OCI-LY1 (cell line): Measurements from ENCODE around the gene ZNF407.

Experiments
- H2AFZ ChIP-seq: fragments of 200-600 bp; sonication (generic), shearing (Covaris generic); 2 replicates; pipeline ENCODE4 v1.6.0; 2014; ENCODE audit warnings: antibody characterized with exemption, mild to moderate bottlenecking, low read length
- H3F3A ChIP-seq: fragments of 200-600 bp; sonication (generic), shearing (Covaris generic); 2 replicates; pipeline ENCODE4 v1.6.0; 2014; ENCODE audit warnings: mild to moderate bottlenecking, antibody characterized with exemption, low read length, moderate library complexity; ENCODE audit not compliant: insufficient read depth
- H3K27ac ChIP-seq: fragments of 200-600 bp; sonication (generic); 2 replicates; pipeline ENCODE4 v1.5.1; 2014; ENCODE audit warnings: low read length, mixed run types, mild to moderate bottlenecking, low read depth; ENCODE audit not compliant: poor library complexity, severe bottlenecking
- H3K27me3 ChIP-seq: fragments of 200-600 bp; sonication (generic); 2 replicates; pipeline ENCODE4 v1.6.0; 2014; ENCODE audit warnings: antibody characterized with exemption, mild to moderate bottlenecking, low read length, moderate library complexity; ENCODE audit not compliant: insufficient read depth
- H3K36me3 ChIP-seq: fragments of 200-600 bp; sonication (generic); 2 replicates; pipeline ENCODE4 v1.6.1; 2014; ENCODE audit warnings: mild to moderate bottlenecking, antibody characterized with exemption, low read length, moderate library complexity, mixed read lengths; ENCODE audit not compliant: insufficient read depth
- H3K4me1 ChIP-seq: fragments of 200-600 bp; sonication (generic); 2 replicates; pipeline ENCODE4 v1.5.1; 2014; ENCODE audit warnings: mild to moderate bottlenecking, low read length, moderate library complexity; ENCODE audit not compliant: insufficient read depth, severe bottlenecking
- H3K4me2 ChIP-seq: fragments of 200-600 bp; sonication (generic), shearing (Covaris generic); 2 replicates; pipeline ENCODE4 v1.6.1; 2014; ENCODE audit warnings: low read length
- H3K4me3 ChIP-seq: fragments of 200-600 bp; sonication (generic); 2 replicates; pipeline ENCODE4 v1.5.1; 2014; ENCODE audit warnings: low read length, low read depth, mild to moderate bottlenecking, mixed read lengths; ENCODE audit not compliant: poor library complexity, severe bottlenecking
- H3K79me2 ChIP-seq: fragments of 200-600 bp; shearing (Covaris generic); 2 replicates; pipeline ENCODE4 v1.6.1; 2016; ENCODE audit warnings: mixed run types, low read length, mixed read lengths; ENCODE audit not compliant: insufficient read depth
- H3K9ac ChIP-seq: fragments of 200-600 bp; sonication (generic), shearing (Covaris generic); 2 replicates; pipeline ENCODE4 v1.6.1; 2014; ENCODE audit warnings: mild to moderate bottlenecking, low read length, mixed read lengths
- H3K9me2 ChIP-seq: fragments of 200-600 bp; sonication (generic), shearing (Covaris generic); 2 replicates; pipeline ENCODE4 v1.6.1; 2014; ENCODE audit warnings: low read depth, mild to moderate bottlenecking, low read length, mixed read lengths
- H3K9me3 ChIP-seq: fragments of 200-600 bp; shearing (Covaris generic); 2 replicates; pipeline ENCODE4 v1.6.1; 2014; ENCODE audit warnings: low read length, mixed read lengths
- H4K20me1 ChIP-seq: fragments of 200-600 bp; sonication (generic), shearing (Covaris generic); 2 replicates; pipeline ENCODE4 v1.6.0; 2016; ENCODE audit warnings: mild to moderate bottlenecking, low read length; ENCODE audit not compliant: insufficient read depth
- CTCF ChIP-seq: fragments of 200-600 bp; sonication (generic), shearing (Covaris generic); IDR thresholded peaks from 2 replicates; pipeline ENCODE4 v1.5.1; 2017; ENCODE audit warnings: mild to moderate bottlenecking, antibody characterized with exemption, low read length, moderate library complexity, mixed read lengths
- EZH2 ChIP-seq: fragments of 200-600 bp; sonication (generic), shearing (Covaris generic); IDR thresholded peaks from 2 replicates; pipeline ENCODE4 v1.8.0; 2017; ENCODE audit warnings: borderline replicate concordance, mixed run types, mild to moderate bottlenecking, antibody characterized with exemption, low read length, moderate library complexity, mixed read lengths

Gene ZNF407

GRCh38 chr18:74644713-74645112 is 47.0 kb downstream of the ZNF407 start:
- no peaks in the 10 kb centered on the region for H3K4me1 ChIP-seq
- H3K9ac ChIP-seq, result no peak overlapping the region
- no peaks in the 10 kb centered on the region for H3K9me2 ChIP-seq
- H4K20me1 ChIP-seq, result no peaks in the 10 kb centered on the region
- TF ChIP-seq CTCF (no peak), EZH2 (no peak)
- H3K36me3 ChIP-seq, result no peaks in the 10 kb centered on the region; the same call in 1 of the 2 replicates
- H3K27ac ChIP-seq, result no peak overlapping the region
- H2AFZ ChIP-seq, result no peak overlapping the region
- H3K79me2 ChIP-seq, result no peaks in the 10 kb centered on the region
- H3K4me3 ChIP-seq, result no peak overlapping the region
- no peak overlapping the region for H3K4me2 ChIP-seq
- no peaks in the 10 kb centered on the region for H3K9me3 ChIP-seq
- no peaks in the 10 kb centered on the region for H3K27me3 ChIP-seq
- H3F3A ChIP-seq, result no peaks in the 10 kb centered on the region

GRCh38 chr18:74645679-74646078 is 48.0 kb downstream of the ZNF407 start:
- H4K20me1 ChIP-seq, result no peaks in the 10 kb centered on the region
- no peak overlapping the region for H3K4me3 ChIP-seq
- no peaks in the 10 kb centered on the region for H3K9me3 ChIP-seq
- H3K4me1 ChIP-seq, result no peaks in the 10 kb centered on the region
- no peaks in the 10 kb centered on the region for H3K27me3 ChIP-seq
- no peak for TF ChIP-seq CTCF
- no peak for TF ChIP-seq EZH2
- no peaks in the 10 kb centered on the region for H3K9me2 ChIP-seq
- H3K27ac ChIP-seq, result no peak overlapping the region
- H3K79me2 ChIP-seq, result no peaks in the 10 kb centered on the region
- H3K9ac ChIP-seq, result no peak overlapping the region
- H3F3A ChIP-seq, result no peaks in the 10 kb centered on the region
- H3K36me3 ChIP-seq, result no peaks in the 10 kb centered on the region; the same call in 1 of the 2 replicates
- H3K4me2 ChIP-seq, result no peak overlapping the region
- no peak overlapping the region for H2AFZ ChIP-seq

DNA sequence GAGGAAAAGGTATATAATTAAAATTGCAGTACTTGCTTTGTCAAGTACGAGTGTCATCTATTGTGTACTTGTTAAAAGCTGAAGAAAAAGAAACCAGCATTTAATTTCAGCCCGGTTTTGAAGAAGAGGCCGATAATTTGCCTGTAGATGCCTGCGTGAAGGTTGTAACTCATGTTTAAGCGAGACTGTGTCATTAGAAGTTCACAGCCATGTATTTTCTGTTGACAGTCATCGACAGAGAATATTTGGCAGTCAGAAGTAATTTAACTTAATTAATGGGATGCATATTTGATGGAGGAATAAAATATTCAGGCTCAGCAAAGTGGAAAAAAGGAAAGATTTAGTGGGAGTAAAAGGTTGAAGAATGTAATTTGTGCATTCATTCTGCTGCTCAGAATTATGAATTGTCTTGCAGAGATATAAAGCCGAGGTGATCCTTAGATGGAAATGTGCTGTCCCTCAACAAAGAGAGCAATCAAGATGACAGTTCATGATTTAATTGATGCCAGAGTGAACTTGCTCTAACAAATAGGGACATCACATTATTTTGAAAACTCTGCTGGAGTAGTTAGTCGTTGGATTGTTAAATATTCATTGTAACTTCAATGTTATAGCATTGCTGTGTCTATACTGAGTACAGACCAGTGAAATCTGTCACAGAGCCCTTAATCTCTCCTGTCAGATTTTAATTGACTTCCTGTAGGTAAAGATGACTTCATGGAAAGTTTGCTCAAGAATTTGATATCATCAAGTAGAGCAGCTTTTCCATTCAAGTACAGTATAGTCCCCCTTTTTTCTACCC is 53.9 kb downstream of the ZNF407 start:
- no peak for TF ChIP-seq EZH2
- TF ChIP-seq CTCF, result no peak
- H3F3A ChIP-seq, result no peaks in the 10 kb centered on the region; the same call in 1 of the 2 replicates
- H3K9ac ChIP-seq, result no peak overlapping the region
- H3K4me1 ChIP-seq, result no peaks in the 10 kb centered on the region
- no peak overlapping the region for H2AFZ ChIP-seq
- no peak overlapping the region for H3K27ac ChIP-seq
- H3K4me3 ChIP-seq, result no peak overlapping the region
- H4K20me1 ChIP-seq, result no peaks in the 10 kb centered on the region
- no peak overlapping the region for H3K4me2 ChIP-seq
- H3K36me3 ChIP-seq, result no peaks in the 10 kb centered on the region
- no peaks in the 10 kb centered on the region for H3K27me3 ChIP-seq
- no peaks in the 10 kb centered on the region for H3K9me3 ChIP-seq
- no peaks in the 10 kb centered on the region for H3K79me2 ChIP-seq
- H3K9me2 ChIP-seq, result no peaks in the 10 kb centered on the region
